GM12878 (cell line): ENCODE data around the gene SLC37A1. TPM values are rescaled to one million over a fixed set of nuclear protein-coding genes. Genes with fewer than 3 reads are reported as not detected.

Experiments used
- ATAC-seq: fragments of 200-7000 bp; cut with Tn5 transposase; 3 replicates; pipeline ENCODE4 v1.9.1; 2020; ENCODE audit warnings: mild to moderate bottlenecking, moderate library complexity
- BruUV-seq: library from RNA; stranded (reverse); fragments of 400-500 nt; replicated peaks from 2 replicates; lab custom pipeline; 2021; lab: Mats Ljungman, UMichigan
- CTCF ChIA-PET: fragments of 300-600 bp; sonication (Branson Sonifier 250); formaldehyde crosslinking; extraction: SDS; loops from one replicate; lab custom pipeline; 2021; ENCODE audit warnings: inconsistent platforms; lab: Yijun Ruan, JAX
- POLR2A ChIA-PET: fragments of 350-600 bp; formaldehyde crosslinking; extraction: SDS; loops from one replicate; lab custom pipeline; 2021; ENCODE audit warnings: inconsistent platforms; lab: Charles Lee
- RAD21 ChIA-PET: fragments of 300-600 bp; sonication (Branson Sonifier 250); formaldehyde crosslinking; loops from one replicate; lab custom pipeline; 2023; ENCODE audit warnings: antibody characterized with exemption; ENCODE audit not compliant: unreplicated experiment; lab: Charles Lee
- SMC1A ChIA-PET: fragments of 300-600 bp; sonication (Branson Sonifier 250); formaldehyde crosslinking; loops from one replicate; lab custom pipeline; 2023; ENCODE audit not compliant: unreplicated experiment, uncharacterized antibody; lab: Charles Lee
- DNase-seq: peaks from one replicate; pipeline ENCODE4 v3.0.0-alpha.2; 2011; ENCODE audit warnings: low read depth, low spot score
- FAIRE-seq: peaks from 3 replicates; lab custom pipeline; 2011; peaks lifted over from hg19 to GRCh38; lab: Jason Lieb, UNC
- H2AFZ ChIP-seq: 2 replicates; pipeline ENCODE4 v1.6.0; 2011; ENCODE audit warnings: low read depth, low read length, control low read depth; ENCODE audit not compliant: control insufficient read depth
- H3K27ac ChIP-seq: 2 replicates; pipeline ENCODE4 v1.5.1; 2011; ENCODE audit warnings: control low read depth; ENCODE audit not compliant: control insufficient read depth, insufficient read depth
- H3K27me3 ChIP-seq, 2 experiments: replicated peaks in 1 of 2; 2 replicates each; pipeline versions ENCODE4 v1.6.0 to v1.6.1; 2011; ENCODE audit warnings: low read length in 1 of 2; ENCODE audit not compliant: control insufficient read depth in 2 of 2, insufficient read depth in 2 of 2
- H3K36me3 ChIP-seq, 2 experiments: 2 replicates each; pipeline ENCODE4 v1.5.1; 2011; ENCODE audit warnings: low read length in 1 of 2; ENCODE audit not compliant: control insufficient read depth in 2 of 2, insufficient read depth in 2 of 2
- H3K4me1 ChIP-seq: 2 replicates; pipeline ENCODE4 v1.6.1; 2011; ENCODE audit warnings: mild to moderate bottlenecking, low read length, moderate library complexity, mixed read lengths; ENCODE audit not compliant: control insufficient read depth, insufficient read depth
- H3K4me2 ChIP-seq: 2 replicates; pipeline ENCODE4 v1.6.0; 2011; ENCODE audit warnings: control low read depth; ENCODE audit not compliant: control insufficient read depth, insufficient read depth
- H3K4me3 ChIP-seq: fragments of 200-600 bp; sonication (generic); 2 replicates; pipeline ENCODE4 v1.5.1; 2016
- H3K79me2 ChIP-seq: 2 replicates; pipeline ENCODE4 v1.6.0; 2011; ENCODE audit warnings: low read length; ENCODE audit not compliant: control insufficient read depth, insufficient read depth
- H3K9ac ChIP-seq: 2 replicates; pipeline ENCODE4 v1.8.0; 2011; ENCODE audit warnings: low read length, control low read depth, mixed read lengths; ENCODE audit not compliant: control insufficient read depth, insufficient read depth
- H3K9me3 ChIP-seq: replicated peaks from 3 replicates; pipeline ENCODE4 v1.5.1; 2011; ENCODE audit warnings: mild to moderate bottlenecking, low read length; ENCODE audit not compliant: control insufficient read depth, insufficient read depth
- H4K20me1 ChIP-seq: 2 replicates; pipeline ENCODE4 v1.6.0; 2011; ENCODE audit not compliant: control insufficient read depth, insufficient read depth
- BCL11A ChIP-seq: IDR thresholded peaks from 2 replicates; pipeline ENCODE4 v1.6.1; 2011; ENCODE audit warnings: low read depth, low read length
- BHLHE40 ChIP-seq, 2 experiments: fragments of 450-650 bp in 1 of 2; IDR thresholded peaks; 2 replicates each; pipeline ENCODE4 v1.6.1; 2011 to 2017; ENCODE audit warnings: low read depth in 2 of 2, borderline replicate concordance in 1 of 2, improper control_type of control experiment in 1 of 2, low read length in 1 of 2, mild to moderate bottlenecking in 1 of 2
- BMI1 ChIP-seq: fragments of 450-650 bp; IDR thresholded peaks from 2 replicates; pipeline ENCODE4 v1.6.1; 2016; ENCODE audit warnings: mild to moderate bottlenecking, moderate library complexity, borderline replicate concordance
- CBX5 ChIP-seq: sonication (generic); IDR thresholded peaks from 2 replicates; pipeline ENCODE4 v1.6.1; 2016; ENCODE audit warnings: low read depth, moderate library complexity, mild to moderate bottlenecking, inconsistent platforms
- IKZF1 ChIP-seq: fragments of 450-650 bp; conservative IDR thresholded peaks from 2 replicates; pipeline ENCODE4 v1.6.1; 2017; ENCODE audit warnings: antibody characterized with exemption, mild to moderate bottlenecking
- IKZF2 ChIP-seq, 2 experiments: fragments of 450-650 bp; IDR thresholded peaks; 2 replicates each; pipeline ENCODE4 v1.6.1; 2017; ENCODE audit warnings: mild to moderate bottlenecking in 2 of 2, moderate library complexity in 2 of 2
- NBN ChIP-seq: fragments of 450-650 bp; IDR thresholded peaks from 2 replicates; pipeline ENCODE4 v1.6.1; 2016
- NR2F1 ChIP-seq: fragments of 450-650 bp; conservative IDR thresholded peaks from 2 replicates; pipeline ENCODE4 v1.6.1; 2017; ENCODE audit warnings: mild to moderate bottlenecking
- PAX5 ChIP-seq: IDR thresholded peaks from 2 replicates; pipeline ENCODE4 v1.6.1; 2011; ENCODE audit warnings: low read depth, low read length, borderline replicate concordance
- RAD21 ChIP-seq: IDR thresholded peaks from 2 replicates; pipeline ENCODE4 v1.6.1; 2011; ENCODE audit warnings: mild to moderate bottlenecking, low read depth, low read length, moderate library complexity; ENCODE audit not compliant: insufficient read depth
- RAD51 ChIP-seq: fragments of 450-650 bp; IDR thresholded peaks from 2 replicates; pipeline ENCODE4 v1.6.1; 2016; ENCODE audit warnings: moderate library complexity, mild to moderate bottlenecking, inconsistent platforms
- RUNX3 ChIP-seq: IDR thresholded peaks from 2 replicates; pipeline ENCODE4 v1.6.1; 2012; ENCODE audit warnings: low read length, inconsistent platforms
- SRF ChIP-seq, 2 experiments: IDR thresholded peaks; 2 replicates each; pipeline ENCODE4 v1.6.1; 2011; ENCODE audit warnings: low read depth in 2 of 2, low read length in 2 of 2, mild to moderate bottlenecking in 1 of 2, moderate library complexity in 1 of 2
- TAF1 ChIP-seq: IDR thresholded peaks from 2 replicates; pipeline ENCODE4 v1.6.1; 2011; ENCODE audit warnings: mild to moderate bottlenecking, low read depth, low read length, borderline replicate concordance
- YBX1 ChIP-seq: fragments of 450-650 bp; IDR thresholded peaks from 2 replicates; pipeline ENCODE4 v1.6.1; 2016; ENCODE audit warnings: antibody characterized with exemption
- WGBS: methylation state at CpG from one replicate; pipeline ENCODE4 v1.1.6; 2016; ENCODE audit warnings: low lambda C conversion rate; ENCODE audit not compliant: insufficient replicate concordance, insufficient coverage; ENCODE audit errors: missing lambda C conversion rate; 5-methylcytosine and 5-hydroxymethylcytosine counted together
- in situ Hi-C: fragments of 300-500 bp; cut with MboI; formaldehyde crosslinking; loops from 9 replicates; pipeline ENCODE4 v1.14.3; 2018; ENCODE audit warnings: mixed read lengths
- intact Hi-C: fragments of 100-400 bp; cut with micrococcal nuclease; formaldehyde crosslinking; loops from one replicate; pipeline ENCODE4 v1.14.2; 2022; ENCODE audit not compliant: unreplicated experiment
- polyA plus RNA-seq, 11 experiments: library from polyadenylated mRNA; depleted of rRNA in 4 of 11; unstranded in 6 of 11; stranded (reverse) in 5 of 11; fragments of >200 nt; fragmentation: Nextera tagmentation in 4 of 11; fragmentation: Illumina TruSeq in 1 of 11; extraction: Ambion mirVana in 4 of 11; extraction: Trizol in 1 of 11; gene quantifications; 1 replicate in 1 of 11; 2 replicates in 10 of 11; pipeline versions ENCODE4 v1.2.1 to v1.2.3, GENCODE V29; 2011 to 2016; ENCODE audit warnings: inconsistent platforms in 2 of 11, missing spikeins in 2 of 11, low read depth in 1 of 11
- total RNA-seq, 4 experiments: library from RNA; depleted of rRNA in 3 of 4; stranded (reverse); fragments of >200 nt in 3 of 4; fragmentation: Illumina TruSeq in 1 of 4; extraction: Trizol in 1 of 4; gene quantifications; 2 replicates each; pipeline versions ENCODE4 v1.2.1 to v1.2.3, GENCODE V29; 2013 to 2021
- TF ChIP-seq, protein P1 (sequence below): IDR thresholded peaks from 2 replicates; pipeline ENCODE4 v1.6.1; 2011; ENCODE audit warnings: borderline replicate concordance, low read depth, mild to moderate bottlenecking, moderate library complexity, mixed read lengths, low read length; ENCODE audit not compliant: insufficient read depth; ENCODE audit errors: extremely low read length

The SLC37A1 gene
- total and polyA plus RNA-seq, 10 of the 15 experiments (the other 5 are each of a cell fraction or from before 2014, with no cell fraction given): 1.1 to 35.5 (median 24.4) TPM

DNA sequence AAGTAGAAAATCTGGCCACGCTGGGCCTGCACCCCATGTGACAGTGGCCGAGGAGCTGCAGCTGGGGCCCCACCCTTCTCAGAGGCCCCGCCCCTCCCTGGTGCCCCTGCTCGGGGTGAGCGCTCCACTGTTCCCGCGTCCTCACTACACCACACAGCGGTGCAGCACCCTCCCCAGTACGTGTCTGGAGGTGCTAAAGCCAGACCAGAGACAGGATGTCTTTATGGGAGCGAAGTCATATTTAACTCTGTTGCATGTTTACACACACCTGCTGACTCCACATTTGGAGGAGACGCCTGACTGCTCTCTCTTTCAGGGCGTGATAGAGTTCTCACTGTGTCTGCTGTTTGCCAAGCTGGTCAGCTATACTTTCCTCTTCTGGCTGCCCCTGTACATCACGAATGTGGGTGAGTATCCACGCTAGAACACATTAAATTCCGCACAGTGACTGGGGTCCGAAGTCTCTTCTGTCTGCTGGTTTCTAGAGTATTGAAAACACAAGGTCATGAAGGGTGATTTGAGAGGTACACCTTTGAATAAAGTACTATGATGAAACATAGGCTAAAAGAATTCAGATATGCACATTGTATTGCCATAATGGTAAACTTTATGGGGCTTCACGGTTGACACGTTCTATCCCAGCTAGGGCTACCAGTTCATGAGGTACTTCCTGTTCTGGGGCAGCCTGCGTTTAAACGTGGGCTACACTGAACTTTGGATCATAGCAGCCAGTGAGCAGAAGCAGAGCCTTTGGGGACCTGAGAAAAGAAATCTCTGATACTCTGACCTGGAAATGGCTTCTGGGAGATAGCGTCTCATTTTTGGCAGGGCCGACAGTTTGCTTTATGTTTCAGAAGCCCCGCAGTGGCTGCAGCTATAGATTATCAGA, 48.4 kb downstream of the SLC37A1 start:
- H3K9ac ChIP-seq: no peak overlapping the region
- no peak overlapping the region for H2AFZ ChIP-seq
- H3K4me2 ChIP-seq: no peak overlapping the region
- BruUV-seq: no TSS peak
- peak; percentile 82 for FAIRE-seq
- H3K9me3 ChIP-seq: no peaks in the 10 kb centered on the region
- TF ChIP-seq RAD51: no peak
- TF ChIP-seq CBX5: no peak
- TF ChIP-seq BMI1: no peak
- TF ChIP-seq NBN: no peak
- TF ChIP-seq BCL11A: no peak
- TF ChIP-seq YBX1: no peak
- no peak for TF ChIP-seq RUNX3
- TF ChIP-seq, protein P1, sequence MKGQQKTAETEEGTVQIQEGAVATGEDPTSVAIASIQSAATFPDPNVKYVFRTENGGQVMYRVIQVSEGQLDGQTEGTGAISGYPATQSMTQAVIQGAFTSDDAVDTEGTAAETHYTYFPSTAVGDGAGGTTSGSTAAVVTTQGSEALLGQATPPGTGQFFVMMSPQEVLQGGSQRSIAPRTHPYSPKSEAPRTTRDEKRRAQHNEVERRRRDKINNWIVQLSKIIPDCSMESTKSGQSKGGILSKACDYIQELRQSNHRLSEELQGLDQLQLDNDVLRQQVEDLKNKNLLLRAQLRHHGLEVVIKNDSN: peak; percentile 8
- TF ChIP-seq SRF (IDR thresholded peaks at IDR 0.05; ENCODE audit: low read depth in 2 of 2, low read length in 2 of 2): peak in 1 of 2 experiments; percentile 69; a peak in 2 of 4 replicates
- 0 out of 2 replicates have a peak, but pooled peaks have one; percentile 14 for TF ChIP-seq IKZF1
- peak; percentile 50; the same call in 1 of the 2 replicates for TF ChIP-seq PAX5
- no peak; a peak in 1 of 4 replicates for TF ChIP-seq IKZF2 (IDR thresholded peaks at IDR 0.05)
- no peak for TF ChIP-seq TAF1
- no peak for TF ChIP-seq NR2F1
- TF ChIP-seq RAD21: peak; percentile 27
- TF ChIP-seq BHLHE40 (IDR thresholded peaks at IDR 0.05; ENCODE audit: borderline replicate concordance in 1 of 2, low read depth in 2 of 2, low read length in 1 of 2): peak; percentile 84; a peak in 3 of 4 replicates
- TF ChIP-seq, all 136 proteins: peak for 6
- ChIA-PET SMC1A (interaction anchor here (1.1 to 1.2 kb wide), 2 partner anchors 13 to 26 kb away, joined by 3 read pairs; no protein-coding TSS in a partner anchor), RAD21 (interaction anchor here (1.2 kb wide), 1 partner anchor 21 kb away, joined by 3 read pairs; no protein-coding TSS in a partner anchor), CTCF (no interaction called here), POLR2A (no interaction called here)
- Histone ChIP-seq H3K36me3 (peaks cover 3 to 12% of the 10 kb centered on the region in 2 experiments; a peak in 3 of 4 replicates), H3K27ac (no peak overlapping the region), H3K79me2 (no peaks in the 10 kb centered on the region), H3K27me3 (no peaks in the 10 kb centered on the region), H3K4me3 (no peak overlapping the region), H3K4me1 (peaks cover 23% of the 10 kb centered on the region), H4K20me1 (no peaks in the 10 kb centered on the region)
- intact Hi-C loops: no loop called here
- in situ Hi-C loops: no loop called here
- WGBS: 47% methylated on average over 21 of the region's 23 CpGs
- DNase-seq: peak; percentile 62
- ATAC-seq: peak; percentile 73
